Measurements from ENCODE around the gene DGAT2.

GRCh38 chr11:75800728-75801361 is 32.3 kb downstream of the DGAT2 start:
- TF ChIP-seq CTCF (IDR thresholded peaks at IDR 0.05), result no peak
- no peak for TF ChIP-seq POLR2A (IDR thresholded peaks at IDR 0.05)

All from body of pancreas (tissue), 4 donors.